ENCODE data around the gene UTY.

The UTY gene

DNA sequence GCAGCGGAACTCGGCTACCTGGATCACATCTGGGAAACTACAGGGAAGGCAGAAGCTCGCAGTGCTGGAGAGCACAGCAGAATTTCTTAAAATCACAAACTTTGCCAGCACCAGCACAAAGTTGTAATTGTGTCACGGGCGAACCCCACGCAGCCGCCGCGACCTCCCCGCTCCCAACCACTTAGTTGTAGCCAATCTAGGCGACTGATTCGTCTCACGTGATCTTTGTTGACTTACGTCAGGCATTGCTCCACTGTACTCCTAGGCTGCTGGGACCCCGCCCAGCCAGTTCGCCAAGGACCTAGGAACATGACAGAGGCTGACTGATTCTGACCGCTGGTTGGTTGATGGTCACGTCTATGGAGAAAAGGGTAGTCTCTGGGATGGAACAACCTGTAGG, at the start of gene UTY:
TSS of gene UTY (minus strand) at position 206 of the 400 bp plus-strand sequence. CDS start 368 bp downstream, outside the sequence.
- FAIRE-seq, result no peak

DNA sequence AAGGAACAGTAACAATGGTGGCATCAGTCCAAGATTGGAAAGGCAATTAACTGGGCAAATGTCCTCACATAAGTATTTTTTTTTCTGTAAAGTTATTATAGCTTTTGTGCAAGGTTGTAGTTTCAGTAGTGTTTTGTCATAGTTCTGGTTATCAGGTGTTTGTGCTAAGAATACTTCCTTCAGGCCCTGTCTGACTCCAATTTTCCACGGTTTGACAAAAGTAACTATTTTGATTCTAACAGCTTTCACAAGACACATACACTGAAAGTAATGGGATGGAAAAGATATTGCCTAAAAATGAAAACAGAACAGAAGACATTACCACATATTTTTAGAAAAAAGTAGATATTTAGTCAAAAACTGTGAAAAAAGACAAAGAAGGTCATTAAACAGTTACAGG, 40.6 kb upstream of the UTY start:
- no peak for FAIRE-seq

DNA sequence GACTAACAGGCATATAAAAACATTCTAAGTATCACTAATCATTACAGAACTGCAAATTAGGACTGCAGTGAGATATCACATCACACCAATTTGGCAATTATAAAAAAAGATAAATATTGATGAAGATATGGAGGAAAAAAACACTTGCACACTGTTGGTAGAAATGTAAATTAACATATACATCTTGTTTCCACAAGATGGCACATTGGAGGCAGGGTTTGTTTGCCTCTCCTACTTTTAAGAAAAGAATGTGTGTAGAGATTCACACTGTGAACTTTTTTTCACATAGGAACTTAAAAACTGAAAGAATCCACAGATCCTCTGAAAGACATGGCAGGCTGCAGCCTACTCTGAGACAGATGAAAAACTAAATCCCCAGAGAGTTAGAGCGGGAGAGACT, 21.4 kb upstream of the UTY start:
- no peak for FAIRE-seq

DNA sequence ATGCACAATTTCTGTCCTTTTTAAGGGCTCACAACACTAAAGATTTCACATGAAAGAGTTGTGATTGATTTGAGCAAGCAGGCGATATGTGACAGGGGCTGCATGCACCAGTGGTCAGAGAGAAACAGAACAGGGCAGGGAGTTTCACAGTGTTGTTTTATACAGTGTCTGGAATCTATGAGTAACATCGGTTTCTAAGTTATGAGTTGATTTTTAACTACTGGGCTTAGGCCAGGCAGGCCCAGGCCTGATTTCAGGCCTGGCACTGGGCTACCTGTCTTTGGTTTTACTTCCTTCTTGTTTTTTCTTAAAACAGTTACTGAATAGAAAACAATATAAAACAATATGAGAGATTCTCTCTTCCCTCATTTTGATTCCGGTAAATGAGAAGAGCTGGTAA, 13.9 kb upstream of the UTY start:
- FAIRE-seq, result no peak

DNA sequence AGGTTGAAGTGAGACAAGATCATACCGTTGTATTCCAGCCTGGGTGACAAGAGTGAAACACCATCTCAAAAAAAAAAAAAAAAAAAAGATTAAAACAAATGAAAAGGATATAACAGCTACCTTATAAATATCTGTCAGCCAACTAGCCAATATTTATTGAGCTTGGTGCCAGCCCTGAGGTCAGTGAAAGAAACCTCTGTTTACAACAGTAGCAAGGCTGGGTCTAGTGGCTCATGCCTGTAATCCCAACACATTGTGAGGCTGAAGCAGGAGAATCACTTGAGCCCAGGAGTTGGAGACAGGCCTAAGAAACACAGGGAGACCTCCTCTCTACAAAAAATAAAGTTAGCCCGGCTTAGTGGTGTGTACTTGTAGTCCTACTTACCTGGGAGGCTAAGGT, 12.6 kb upstream of the UTY start:
- FAIRE-seq, result no peak

DNA sequence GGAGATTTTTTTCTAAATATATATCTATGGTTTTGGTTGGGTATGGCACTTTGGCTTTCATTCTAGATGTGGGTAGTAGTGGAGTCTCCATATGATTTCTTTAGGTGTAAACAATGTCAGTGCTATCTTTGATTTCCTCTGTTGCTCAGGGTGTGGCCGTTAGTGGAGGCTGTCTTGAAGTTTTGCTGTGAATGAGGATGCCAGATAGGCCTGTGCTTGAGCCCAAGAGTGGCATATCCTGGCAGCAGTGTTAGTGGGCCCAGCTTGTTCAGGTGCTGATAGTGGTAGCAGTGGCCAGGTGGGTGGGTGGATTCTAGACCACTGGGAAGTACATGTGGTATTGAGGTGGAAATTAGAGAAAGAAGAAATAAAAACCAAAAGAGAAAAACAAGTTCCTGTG, 8.9 kb upstream of the UTY start:
- FAIRE-seq, result no peak

DNA sequence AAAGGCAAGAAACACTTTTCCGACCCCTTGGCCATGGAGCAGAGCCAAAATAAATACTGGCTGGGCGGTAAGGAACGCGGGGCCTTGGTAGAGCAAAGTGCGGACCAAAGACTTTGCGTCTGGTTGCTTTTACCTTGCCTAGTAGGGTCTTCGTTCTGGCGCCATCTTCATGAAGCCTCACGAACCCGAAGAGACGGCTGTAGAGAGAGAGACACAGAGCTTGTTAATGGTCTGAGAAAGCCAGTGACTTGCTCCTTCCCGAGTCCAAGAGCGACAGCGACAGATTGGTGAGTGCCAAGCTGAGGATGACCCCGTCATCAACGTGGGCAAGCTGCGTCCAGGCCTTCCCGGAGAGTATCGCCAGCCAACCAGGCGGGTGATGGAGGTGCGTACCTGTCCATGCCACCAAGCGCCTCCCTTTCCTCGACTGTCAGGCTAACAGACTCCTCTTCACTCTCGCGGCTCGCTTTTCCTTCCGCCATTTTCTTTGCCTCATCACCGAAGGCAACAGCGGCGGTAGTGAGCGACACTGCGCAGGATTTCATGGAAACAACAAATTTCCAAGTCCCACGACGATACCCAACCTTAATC, 617 bp downstream of the UTY start:
- no peak for FAIRE-seq

DNA sequence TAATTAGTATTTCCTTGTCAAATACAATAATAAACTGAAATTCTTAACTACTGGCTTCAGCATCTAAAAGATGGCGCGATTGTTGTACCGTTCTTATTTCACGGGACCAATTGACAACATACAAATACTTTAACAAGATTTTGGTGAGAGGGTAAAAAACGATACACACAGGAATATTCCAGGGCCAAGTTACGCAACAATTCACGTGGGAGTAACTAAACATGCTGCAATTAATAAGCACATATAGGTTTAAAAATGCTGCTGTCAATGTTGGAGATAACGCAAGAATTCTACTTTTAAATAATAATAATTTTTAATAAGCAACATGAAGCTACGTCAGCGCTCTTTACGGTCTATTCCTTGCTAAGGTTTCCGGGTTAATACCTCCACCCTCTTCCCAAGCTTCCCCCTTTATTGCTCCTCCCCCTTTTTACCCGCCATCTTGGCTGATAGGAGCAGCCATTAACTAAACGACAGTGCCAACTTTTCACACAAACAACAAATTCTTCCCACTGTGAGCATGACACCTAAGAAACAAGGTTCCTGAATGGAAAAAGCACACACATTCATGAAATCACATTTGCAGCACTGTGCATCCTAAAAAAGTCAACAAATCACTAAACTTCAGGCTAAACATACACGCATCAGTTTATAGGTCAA, 1.6 kb downstream of the UTY start:
- FAIRE-seq, result no peak

DNA sequence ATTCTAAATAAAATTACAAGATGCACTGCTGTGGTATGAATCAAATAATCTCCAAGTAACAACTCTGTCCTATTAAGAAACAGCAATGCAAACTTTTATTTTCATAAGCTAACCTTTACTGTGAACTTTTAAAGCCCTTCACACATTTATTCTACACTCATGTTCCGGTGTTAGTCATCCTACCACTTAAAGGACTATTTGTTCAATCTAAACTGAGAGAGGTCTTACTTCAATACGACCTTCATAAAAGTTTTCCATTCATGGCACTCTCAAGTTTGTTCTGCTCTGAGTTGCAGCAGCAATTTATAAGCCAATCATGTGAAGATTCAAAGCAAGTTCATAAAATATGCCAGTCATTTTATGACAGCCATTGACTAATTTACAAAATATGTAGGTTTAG, 4.8 kb downstream of the UTY start:
- no peak for FAIRE-seq

DNA sequence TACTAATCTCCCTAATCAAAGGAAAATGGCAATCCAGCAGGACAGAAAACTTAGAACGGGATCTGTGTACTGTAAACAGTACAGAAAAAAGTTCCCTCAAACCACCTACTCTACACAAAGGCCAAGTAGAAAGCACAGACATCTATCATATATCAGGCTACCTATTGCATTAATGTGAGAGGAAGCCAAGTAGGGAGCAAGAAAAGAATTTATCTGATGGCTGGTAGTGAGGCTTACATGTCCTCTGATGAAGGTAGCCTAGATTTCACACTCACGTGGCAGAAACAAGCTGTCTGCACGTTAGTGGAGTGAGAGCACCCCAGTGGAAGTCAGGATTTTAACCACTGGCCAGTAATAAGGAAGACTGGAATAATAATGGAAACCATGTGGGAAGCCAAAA, 28.3 kb downstream of the UTY start:
- FAIRE-seq, result no peak

DNA sequence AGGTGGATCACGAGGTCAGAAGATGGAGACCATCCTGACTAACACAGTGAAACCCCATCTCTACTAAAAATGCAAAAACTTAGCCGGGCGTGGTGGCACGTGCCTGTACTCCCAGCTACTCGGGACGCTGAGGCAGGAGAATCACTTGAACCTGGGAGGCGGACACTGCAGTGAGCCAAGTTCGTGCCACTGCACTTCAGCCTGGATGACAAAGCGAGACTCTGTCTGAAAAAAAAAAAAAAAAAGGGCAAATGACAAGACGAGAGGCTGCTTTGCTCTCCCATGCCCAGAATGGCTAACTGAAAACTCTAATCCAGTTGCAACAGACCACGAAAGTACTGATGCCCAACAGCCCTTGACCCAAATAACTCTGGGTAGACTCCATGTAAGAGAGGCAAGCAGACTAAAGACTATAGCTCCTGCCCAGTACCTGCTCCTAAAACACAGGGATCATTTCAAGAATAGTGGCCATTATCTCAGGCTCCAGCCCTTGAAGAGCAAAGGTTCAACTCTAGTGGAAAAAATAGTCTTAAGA, 29.2 kb downstream of the UTY start:
- no peak for FAIRE-seq

DNA sequence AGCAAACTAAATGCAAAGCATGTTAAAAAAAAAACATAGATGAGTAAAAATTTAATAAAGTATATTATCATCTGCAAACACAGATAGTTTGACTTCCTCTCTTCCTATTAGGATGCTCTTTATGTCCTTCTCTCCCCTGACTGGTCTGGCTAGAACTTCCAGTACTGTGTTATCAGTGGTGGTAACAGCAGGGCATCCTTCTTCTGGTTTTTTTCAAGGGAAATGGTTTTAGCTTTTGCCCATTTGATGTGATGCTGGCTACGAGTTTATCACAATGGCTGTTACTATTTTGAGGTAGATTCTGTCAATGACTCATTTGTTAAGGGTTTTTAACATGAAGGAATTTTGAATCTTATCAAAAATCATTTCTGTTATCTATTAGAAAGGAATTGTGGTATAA, 34.3 kb downstream of the UTY start:
- FAIRE-seq, result no peak

DNA sequence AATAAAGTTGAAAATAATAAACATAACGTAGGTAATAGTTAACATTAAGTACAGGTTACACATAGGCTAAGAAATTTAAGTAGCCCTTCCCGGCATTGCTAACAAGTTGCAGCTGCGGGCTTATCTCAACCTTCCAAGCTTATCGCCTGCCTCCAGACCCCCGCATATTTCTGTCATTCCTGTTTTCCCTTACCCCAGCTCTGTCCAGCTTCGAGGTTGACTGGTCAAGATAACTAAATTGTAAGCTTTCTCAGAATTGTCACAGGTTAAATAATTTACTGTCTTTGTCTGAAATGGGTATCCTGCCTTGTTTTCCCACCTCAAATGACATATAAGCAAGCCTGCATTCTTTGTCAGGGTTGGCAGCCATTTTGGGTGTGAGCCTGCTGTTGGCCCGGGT, 36.7 kb downstream of the UTY start:
- no peak for FAIRE-seq

DNA sequence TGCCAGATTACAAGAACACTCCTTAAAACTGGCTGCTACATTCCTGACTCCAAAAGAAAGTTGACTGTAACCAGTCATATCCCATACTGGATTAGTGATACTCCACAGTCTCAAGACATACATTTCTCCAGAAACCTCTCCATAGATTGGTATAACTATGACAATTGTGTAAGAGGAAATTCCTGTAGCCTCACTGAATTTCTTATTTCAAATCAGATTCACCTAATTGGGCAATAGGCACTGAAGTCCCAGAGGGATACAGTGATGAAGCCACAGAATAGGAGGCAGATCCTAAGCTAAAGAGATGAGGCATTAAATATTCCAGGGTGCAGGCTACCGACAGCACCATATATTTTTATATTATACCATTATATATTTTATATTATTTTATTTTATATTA, 39.0 kb downstream of the UTY start:
- FAIRE-seq, result no peak

DNA sequence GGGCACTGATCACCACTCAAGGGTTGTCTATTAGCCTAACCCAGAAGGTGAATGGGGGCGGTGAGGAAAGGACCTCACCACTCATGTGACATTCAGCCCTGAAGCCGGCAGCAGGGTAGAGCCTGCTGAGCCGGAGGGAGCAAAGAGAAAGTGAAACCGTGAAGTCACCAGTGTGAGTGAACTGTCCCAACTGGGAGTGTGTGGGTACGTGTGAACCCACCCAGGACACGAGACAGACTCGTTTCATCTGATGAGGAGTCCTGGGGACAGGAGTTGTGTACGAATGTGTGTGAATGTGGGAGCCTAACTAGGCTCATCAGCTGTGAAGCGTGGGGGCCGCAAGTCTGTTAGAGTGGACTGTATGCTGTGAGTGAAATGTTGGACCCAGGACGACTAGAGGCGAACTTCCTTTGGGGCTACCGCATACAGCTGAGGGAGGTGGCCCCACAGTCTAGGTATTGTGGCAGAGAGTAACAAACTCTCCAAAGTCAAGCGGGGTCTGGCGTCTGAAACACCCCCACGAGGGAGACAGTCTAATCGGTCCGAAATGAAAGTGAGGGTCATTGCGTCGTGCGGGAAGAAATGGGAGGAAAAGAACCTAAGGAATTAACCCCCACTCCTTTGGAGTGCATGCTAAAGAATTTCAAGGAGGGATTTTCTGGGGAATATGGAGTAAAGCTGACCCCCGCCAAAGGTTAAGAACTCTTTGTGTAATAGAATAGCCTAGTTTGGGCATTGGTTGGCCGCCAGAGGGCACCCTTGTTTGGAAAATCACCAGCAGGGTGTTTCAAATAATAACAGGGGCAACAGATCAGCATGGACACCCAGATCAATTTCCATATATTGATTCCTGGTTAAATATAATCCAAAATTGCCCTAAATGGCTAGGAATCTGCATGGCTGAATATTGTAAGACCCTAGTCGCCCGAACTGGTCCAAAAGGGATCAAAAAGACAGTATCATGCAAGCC, 43.6 kb downstream of the UTY start:
- FAIRE-seq, result no peak

DNA sequence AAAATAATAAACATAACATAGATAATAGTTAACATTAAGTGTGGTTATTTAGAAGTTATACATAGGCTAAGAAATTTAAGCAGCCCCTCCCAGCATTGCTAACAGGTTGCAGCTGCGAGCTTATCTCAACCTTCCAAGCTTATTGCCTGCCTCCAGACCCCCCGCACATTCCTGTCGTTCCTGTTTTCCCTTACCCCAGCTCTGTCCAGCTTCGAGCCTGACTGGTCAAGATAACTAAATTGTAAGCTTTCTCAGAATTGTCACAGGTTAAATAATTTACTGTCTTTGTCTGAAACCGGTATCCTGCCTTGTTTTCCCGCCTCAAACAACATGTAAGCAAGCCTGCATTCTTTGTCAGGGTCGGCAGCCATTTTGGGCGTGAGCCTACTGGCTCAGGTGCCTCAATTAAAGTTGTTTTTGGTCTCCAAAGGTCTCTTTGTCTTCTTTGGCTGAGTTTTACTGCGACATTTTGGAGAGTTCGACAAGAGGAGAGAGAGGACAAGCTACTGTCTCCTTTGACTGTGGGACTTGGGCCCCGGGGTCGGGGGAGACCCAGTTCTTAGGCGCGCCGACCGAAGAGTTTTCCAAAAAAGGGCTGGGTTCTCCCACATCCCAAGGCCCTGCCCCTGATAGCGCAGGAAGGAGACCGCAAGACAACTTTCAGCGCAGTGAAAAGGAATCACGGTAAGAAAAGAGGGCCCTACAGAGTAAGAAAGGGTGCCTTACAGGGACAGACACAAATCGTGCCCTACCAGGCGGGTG, 44.4 kb downstream of the UTY start:
- FAIRE-seq, result no peak

DNA sequence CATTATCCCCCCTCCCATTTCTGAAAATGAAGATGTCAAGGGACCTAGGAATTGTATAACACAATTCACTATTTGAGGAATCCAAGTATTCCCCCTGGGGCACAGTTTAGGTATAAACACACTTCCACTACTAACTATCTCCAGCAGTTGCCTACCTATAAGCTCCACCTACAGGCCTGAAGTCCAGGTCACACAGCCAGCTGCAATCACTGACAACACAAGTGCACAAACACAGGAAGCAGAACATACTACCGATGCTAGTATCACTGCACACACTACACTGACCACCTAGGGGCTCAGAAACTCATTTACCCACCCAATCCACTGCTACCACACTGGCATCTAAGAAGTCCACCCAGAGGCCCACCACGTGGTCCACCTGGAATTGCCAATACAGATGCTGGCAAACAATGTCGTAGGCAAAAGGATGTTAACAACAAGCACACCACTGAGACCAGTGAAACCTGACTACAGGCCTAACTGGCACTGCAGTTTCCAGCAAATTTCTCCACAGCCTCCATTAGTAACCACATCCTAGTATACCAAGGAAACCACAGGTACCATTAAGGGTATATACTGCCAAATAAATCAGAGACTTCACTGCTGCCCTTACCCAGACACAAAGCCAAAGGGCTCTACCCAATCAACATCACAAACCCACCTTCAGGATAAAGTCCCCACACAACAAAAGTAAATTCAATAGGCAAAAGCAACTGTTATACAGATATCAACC, 47.4 kb downstream of the UTY start:
- FAIRE-seq, result no peak

DNA sequence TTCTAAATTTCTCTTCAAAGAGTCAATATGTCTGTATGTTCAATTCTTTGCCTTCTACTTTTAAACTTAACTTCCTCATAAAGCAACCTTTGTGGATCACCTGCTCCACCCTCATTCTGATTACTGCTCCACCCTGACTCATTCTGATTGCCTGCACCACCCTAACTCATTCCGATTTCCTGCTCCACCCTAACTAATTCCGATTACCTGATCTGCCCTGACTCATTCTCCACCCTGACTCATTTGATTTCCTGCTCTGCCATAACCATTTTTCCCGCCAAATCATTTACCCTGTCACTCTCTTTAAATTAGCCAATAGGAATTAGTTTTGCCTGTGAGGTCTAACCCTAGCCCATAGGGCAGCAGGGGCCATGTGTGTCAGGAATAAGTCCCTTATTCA, 50.3 kb downstream of the UTY start:
- no peak for FAIRE-seq

DNA sequence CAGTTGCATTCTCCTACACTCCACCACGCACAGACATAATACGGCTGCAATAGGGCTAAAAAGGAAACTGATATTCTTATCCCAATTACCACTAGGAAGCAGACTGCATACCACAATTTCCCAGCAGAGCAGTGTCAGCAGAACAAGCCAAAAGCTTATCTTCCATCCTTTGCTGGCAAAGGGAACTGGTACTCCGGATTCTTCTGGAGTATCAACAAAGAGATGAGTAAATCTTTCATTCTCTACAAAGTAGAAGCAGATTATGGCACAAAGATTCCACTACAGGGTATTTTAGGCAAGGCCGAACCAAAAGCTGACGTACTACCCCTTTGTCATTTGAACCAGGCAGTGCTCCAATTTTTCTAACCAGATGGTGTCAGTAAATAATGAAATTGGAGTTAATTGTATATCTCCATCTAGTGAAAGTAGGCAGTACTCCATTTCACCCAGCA, 56.5 kb downstream of the UTY start:
- no peak for FAIRE-seq

DNA sequence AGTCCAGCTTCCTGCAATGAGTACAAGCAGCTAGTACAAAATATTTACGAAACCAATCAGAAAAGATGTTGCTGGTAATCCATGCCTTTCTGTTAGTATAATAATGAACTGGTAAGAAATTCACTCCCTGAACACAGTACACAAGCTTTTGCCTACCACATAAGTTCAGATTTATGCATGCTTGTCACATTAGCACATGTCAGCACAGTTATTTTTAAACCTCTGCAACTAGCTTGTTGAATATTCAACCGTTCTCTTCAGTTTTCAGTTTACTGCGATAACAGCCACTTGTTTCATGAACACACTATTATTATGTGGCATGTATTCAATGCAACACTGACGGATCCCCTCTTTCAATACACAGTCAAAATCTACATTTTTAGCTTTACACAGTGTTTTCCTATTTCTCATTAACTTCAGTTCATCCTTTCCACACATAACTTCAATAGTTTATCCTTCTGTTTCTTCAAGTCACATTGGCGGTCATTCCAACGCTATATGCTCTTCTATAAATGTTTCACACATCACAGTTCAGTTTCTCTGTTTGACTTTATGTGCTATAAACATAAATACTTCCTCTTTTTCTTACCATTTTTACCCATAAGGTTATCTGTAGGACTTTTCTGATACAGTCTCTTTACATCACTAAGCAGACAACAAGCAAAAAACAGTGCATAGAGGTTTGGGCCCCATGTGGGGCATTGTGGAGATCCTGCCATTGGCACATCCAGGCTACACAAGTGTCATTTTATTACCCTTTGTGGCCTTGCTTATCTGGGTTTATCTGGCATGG, 62.8 kb downstream of the UTY start:
- FAIRE-seq, result no peak

DNA sequence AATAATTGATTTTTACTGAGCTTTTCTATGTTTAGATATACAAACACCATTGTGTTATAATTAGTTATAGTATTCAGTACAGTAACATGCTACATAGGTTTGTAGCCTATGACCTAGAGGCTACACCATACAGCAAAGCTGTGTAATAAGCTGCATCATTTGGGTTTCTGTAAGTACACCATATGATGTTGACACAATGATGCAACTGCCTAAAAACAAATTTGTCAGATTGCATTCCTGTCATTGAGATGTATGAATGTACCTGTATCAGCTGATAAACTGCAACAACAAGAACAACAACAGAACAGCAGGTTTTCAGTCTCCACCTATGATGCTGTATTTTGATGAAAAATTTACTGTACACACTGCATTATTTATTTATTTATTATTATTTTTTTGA, 64.3 kb downstream of the UTY start:
- no peak for FAIRE-seq

Measured in TTC549 (cell line).